GM18526 (cell line): ENCODE results near the gene MRPL48.

ENCODE experiments used
- POLR2A ChIP-seq: IDR thresholded peaks from 3 replicates; pipeline ENCODE4 v1.6.1; 2011; ENCODE audit not compliant: insufficient read length; ENCODE audit errors: extremely low read depth

The MRPL48 gene

GRCh38 chr11:73787643-73788558, at the start of gene MRPL48:
TSS of gene MRPL48 (plus strand) at chr11:73787874. CDS start at chr11:73787972, 98 bp downstream.
- peak; percentile 78 for TF ChIP-seq POLR2A

- TF ChIP-seq POLR2A: no peak
Observed at GRCh38 chr11:73743045-73743444, 44.6 kb upstream of the MRPL48 start.

GRCh38 chr11:73746701-73747100, 41.0 kb upstream of the MRPL48 start:
- no peak for TF ChIP-seq POLR2A

- no peak for TF ChIP-seq POLR2A
Observed at GRCh38 chr11:73747762-73748161, 39.9 kb upstream of the MRPL48 start.

GRCh38 chr11:73748300-73748699, 39.4 kb upstream of the MRPL48 start:
- TF ChIP-seq POLR2A: no peak

- no peak for TF ChIP-seq POLR2A
Observed at GRCh38 chr11:73749118-73749517, 38.6 kb upstream of the MRPL48 start.

- no peak for TF ChIP-seq POLR2A
Observed at GRCh38 chr11:73750228-73750627, 37.4 kb upstream of the MRPL48 start.

- TF ChIP-seq POLR2A: no peak
Observed at GRCh38 chr11:73752216-73752867, 35.3 kb upstream of the MRPL48 start.

- TF ChIP-seq POLR2A: no peak
Observed at GRCh38 chr11:73752903-73753302, 34.8 kb upstream of the MRPL48 start.

GRCh38 chr11:73753938-73754337, 33.7 kb upstream of the MRPL48 start:
- TF ChIP-seq POLR2A: no peak

GRCh38 chr11:73755670-73756069, 32.0 kb upstream of the MRPL48 start:
- no peak for TF ChIP-seq POLR2A

GRCh38 chr11:73757598-73757997, 30.1 kb upstream of the MRPL48 start:
- no peak for TF ChIP-seq POLR2A

GRCh38 chr11:73758451-73758850, 29.2 kb upstream of the MRPL48 start:
- TF ChIP-seq POLR2A: no peak

GRCh38 chr11:73759610-73760134, 28.0 kb upstream of the MRPL48 start:
- no peak for TF ChIP-seq POLR2A

- TF ChIP-seq POLR2A: no peak
Observed at GRCh38 chr11:73760135-73760678, 27.5 kb upstream of the MRPL48 start.
